HepG2 (cell line): ENCODE measurements around the gene CISH. TPM values are rescaled to one million over a fixed set of nuclear protein-coding genes. Genes with fewer than 3 reads are reported as not detected.
A peak's percentile ranks its signal among the peaks of the same experiment; 100 is the strongest.

Experiments
- AGO1 ChIP-seq: fragments of 200-400 bp; formaldehyde crosslinking; IDR thresholded peaks from 2 replicates; pipeline ENCODE4 v1.6.1; 2017; ENCODE audit warnings: mild to moderate bottlenecking, low read depth, low read length, moderate library complexity; ENCODE audit not compliant: poor library complexity, severe bottlenecking
- ATAD3A ChIP-seq: sonication (generic); formaldehyde crosslinking; IDR thresholded peaks from 2 replicates; pipeline ENCODE4 v1.4.0; 2020; ENCODE audit warnings: missing genetic modification reagents
- CREM ChIP-seq, 2 experiments: sonication (generic) in 1 of 2; formaldehyde crosslinking in 1 of 2; IDR thresholded peaks; 2 replicates each; pipeline versions ENCODE4 v1.4.0 to v1.6.1; 2016 to 2020; ENCODE audit warnings: antibody characterized with exemption in 1 of 2, mild to moderate bottlenecking in 1 of 2, missing genetic modification reagents in 1 of 2
- GTF2F1 ChIP-seq: fragments of 150-350 bp; IDR thresholded peaks from 2 replicates; pipeline ENCODE4 v1.6.1; 2014; ENCODE audit warnings: low read length
- HDAC1 ChIP-seq: sonication (generic); formaldehyde crosslinking; IDR thresholded peaks from 2 replicates; pipeline ENCODE4 v1.5.1; 2020; ENCODE audit warnings: mild to moderate bottlenecking, missing genetic modification reagents
- IRX3 ChIP-seq: sonication (generic); formaldehyde crosslinking; IDR thresholded peaks from 2 replicates; pipeline ENCODE4 v1.8.1; 2023; ENCODE audit warnings: mild to moderate bottlenecking, low read depth, missing genetic modification reagents, borderline replicate concordance
- MLXIP ChIP-seq: sonication (generic); formaldehyde crosslinking; IDR thresholded peaks from 2 replicates; pipeline ENCODE4 v1.9.0; 2021; ENCODE audit warnings: missing genetic modification reagents, borderline replicate concordance
- MXI1 ChIP-seq: IDR thresholded peaks from 3 replicates; pipeline ENCODE4 v1.6.1; 2012; ENCODE audit warnings: low read depth, low read length, inconsistent platforms, borderline replicate concordance
- SIX4 ChIP-seq: sonication (generic); formaldehyde crosslinking; IDR thresholded peaks from 2 replicates; pipeline ENCODE4 v1.4.0; 2020; ENCODE audit warnings: missing genetic modification reagents
- SRF ChIP-seq: IDR thresholded peaks from 2 replicates; pipeline ENCODE4 v1.6.1; 2011; ENCODE audit warnings: mild to moderate bottlenecking, low read depth, low read length, moderate library complexity
- ZBTB43 ChIP-seq: sonication (generic); formaldehyde crosslinking; conservative IDR thresholded peaks from 2 replicates; pipeline ENCODE4 v1.4.0; 2020; ENCODE audit warnings: missing genetic modification reagents
- ZKSCAN8 ChIP-seq: IDR thresholded peaks from 2 replicates; pipeline ENCODE4 v1.6.1; 2016; ENCODE audit warnings: borderline replicate concordance, missing genetic modification reagents, missing compliant biosample characterization
- ZNF17 ChIP-seq: sonication (generic); formaldehyde crosslinking; IDR thresholded peaks from 2 replicates; pipeline ENCODE4 v1.5.0; 2020; ENCODE audit warnings: mild to moderate bottlenecking, missing genetic modification reagents
- ZNF234 ChIP-seq: sonication (generic); formaldehyde crosslinking; conservative IDR thresholded peaks from 2 replicates; pipeline ENCODE4 v1.5.1; 2020; ENCODE audit warnings: mild to moderate bottlenecking, missing genetic modification reagents
- ZNF589 ChIP-seq: sonication (generic); formaldehyde crosslinking; conservative IDR thresholded peaks from 2 replicates; pipeline ENCODE4 v1.8.0; 2022; ENCODE audit warnings: mild to moderate bottlenecking, moderate library complexity, missing genetic modification reagents
- ZNF761 ChIP-seq: sonication (generic); formaldehyde crosslinking; conservative IDR thresholded peaks from 2 replicates; pipeline ENCODE4 v1.4.0; 2020; ENCODE audit warnings: mild to moderate bottlenecking, missing genetic modification reagents
- ZSCAN29 ChIP-seq: sonication (generic); formaldehyde crosslinking; conservative IDR thresholded peaks from 2 replicates; pipeline ENCODE4 v1.4.0; 2020; ENCODE audit warnings: mild to moderate bottlenecking, missing genetic modification reagents
- polyA plus RNA-seq, 8 experiments: library from polyadenylated mRNA; depleted of rRNA in 3 of 8; stranded (reverse) in 7 of 8; unstranded in 1 of 8; fragments of >200 nt; fragmentation: Illumina TruSeq in 4 of 8; extraction: Trizol in 4 of 8; gene quantifications; 2 replicates each; pipeline versions ENCODE4 v1.2.1 to v1.2.3, GENCODE V29; 2011 to 2016; ENCODE audit warnings: low read depth in 4 of 8, missing spikeins in 1 of 8, mixed read lengths in 1 of 8; ENCODE audit not compliant: insufficient read depth in 1 of 8
- total RNA-seq, 5 experiments: library from RNA; depleted of rRNA; stranded (reverse); fragments of >200 nt; fragmentation: Illumina TruSeq; extraction: Trizol; gene quantifications; 2 replicates each; pipeline ENCODE4 v1.2.3, GENCODE V29; 2016; ENCODE audit warnings: low read depth in 1 of 5
- TF ChIP-seq, protein P1 (sequence below): IDR thresholded peaks from 2 replicates; pipeline ENCODE4 v1.6.1; 2016; ENCODE audit warnings: missing compliant biosample characterization, missing genetic modification reagents, borderline replicate concordance
- TF ChIP-seq, protein P2 (sequence below): sonication (generic); formaldehyde crosslinking; conservative IDR thresholded peaks from 2 replicates; pipeline ENCODE4 v1.4.0; 2020; ENCODE audit warnings: missing genetic modification reagents

The CISH gene
- total and polyA plus RNA-seq, 2 of the 13 experiments (the other 11 are each of a cell fraction or from before 2014, with no cell fraction given) = 0.91 to 1.5 TPM

- TF ChIP-seq ZBTB43 (CRISPR knock-in tag) (0 out of 2 replicates have a peak, but pooled peaks have one; percentile 7), MXI1 (peak; percentile 74; the same call in 1 of the 3 replicates), ZNF761 (CRISPR knock-in tag) (0 out of 2 replicates have a peak, but pooled peaks have one; percentile 70), ZKSCAN8 (CRISPR knock-in tag) (peak; percentile 42; the same call in 1 of the 2 replicates), ZSCAN29 (CRISPR knock-in tag) (peak; percentile 76; the same call in 1 of the 2 replicates), CREM (IDR thresholded peaks at IDR 0.05) (peak; percentile 87), CREM (CRISPR knock-in tag; IDR thresholded peaks at IDR 0.05) (no peak), HDAC1 (CRISPR knock-in tag) (peak; percentile 96), SIX4 (CRISPR knock-in tag) (peak; percentile 27; the same call in 1 of the 2 replicates), ATAD3A (no peak), ZNF589 (0 out of 2 replicates have a peak, but pooled peaks have one; percentile 80), ZNF234 (CRISPR knock-in tag) (0 out of 2 replicates have a peak, but pooled peaks have one; percentile 66), MLXIP (CRISPR knock-in tag) (no peak), ZNF17 (CRISPR knock-in tag) (no peak), GTF2F1 (no peak), AGO1 (peak; percentile 81), SRF (peak; percentile 45; the same call in 1 of the 2 replicates), IRX3 (CRISPR knock-in tag) (no peak)
- TF ChIP-seq, protein P1, sequence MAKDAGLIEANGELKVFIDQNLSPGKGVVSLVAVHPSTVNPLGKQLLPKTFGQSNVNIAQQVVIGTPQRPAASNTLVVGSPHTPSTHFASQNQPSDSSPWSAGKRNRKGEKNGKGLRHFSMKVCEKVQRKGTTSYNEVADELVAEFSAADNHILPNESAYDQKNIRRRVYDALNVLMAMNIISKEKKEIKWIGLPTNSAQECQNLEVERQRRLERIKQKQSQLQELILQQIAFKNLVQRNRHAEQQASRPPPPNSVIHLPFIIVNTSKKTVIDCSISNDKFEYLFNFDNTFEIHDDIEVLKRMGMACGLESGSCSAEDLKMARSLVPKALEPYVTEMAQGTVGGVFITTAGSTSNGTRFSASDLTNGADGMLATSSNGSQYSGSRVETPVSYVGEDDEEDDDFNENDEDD (CRISPR knock-in tag) = no peak
- TF ChIP-seq, protein P2, sequence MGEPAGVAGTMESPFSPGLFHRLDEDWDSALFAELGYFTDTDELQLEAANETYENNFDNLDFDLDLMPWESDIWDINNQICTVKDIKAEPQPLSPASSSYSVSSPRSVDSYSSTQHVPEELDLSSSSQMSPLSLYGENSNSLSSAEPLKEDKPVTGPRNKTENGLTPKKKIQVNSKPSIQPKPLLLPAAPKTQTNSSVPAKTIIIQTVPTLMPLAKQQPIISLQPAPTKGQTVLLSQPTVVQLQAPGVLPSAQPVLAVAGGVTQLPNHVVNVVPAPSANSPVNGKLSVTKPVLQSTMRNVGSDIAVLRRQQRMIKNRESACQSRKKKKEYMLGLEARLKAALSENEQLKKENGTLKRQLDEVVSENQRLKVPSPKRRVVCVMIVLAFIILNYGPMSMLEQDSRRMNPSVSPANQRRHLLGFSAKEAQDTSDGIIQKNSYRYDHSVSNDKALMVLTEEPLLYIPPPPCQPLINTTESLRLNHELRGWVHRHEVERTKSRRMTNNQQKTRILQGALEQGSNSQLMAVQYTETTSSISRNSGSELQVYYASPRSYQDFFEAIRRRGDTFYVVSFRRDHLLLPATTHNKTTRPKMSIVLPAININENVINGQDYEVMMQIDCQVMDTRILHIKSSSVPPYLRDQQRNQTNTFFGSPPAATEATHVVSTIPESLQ (CRISPR knock-in tag) = 0 out of 2 replicates have a peak, but pooled peaks have one; percentile 86
Measured at GRCh38 chr3:50568947-50569749, 42.4 kb downstream of the CISH start, which contains the start of gene HEMK1 (continued).
